Activated naive CD8-positive, alpha-beta T cell treated with anti-CD3 and anti-CD28 coated beads for 36 hours (primary cell): ENCODE data around the gene FGFBP3. TPM values are rescaled to one million over a fixed set of nuclear protein-coding genes. Genes with fewer than 3 reads are reported as not detected.

ENCODE experiments used
- total RNA-seq, 2 experiments: library from RNA; stranded (reverse); gene quantifications; one replicate each; pipeline ENCODE4 v1.2.3, GENCODE V29; 2021

The FGFBP3 gene
- total RNA-seq, 2 experiments from 2014 or later, result 3.6 to 3.9 TPM

Other genes starting within 250 kb of the FGFBP3 start
- gene TNKS2, start 111.1 kb downstream of the FGFBP3 start, total RNA-seq, result 10 to 100 TPM; 25.8 to 25.9 TPM
- 10 to 100 TPM; 53.9 to 58.6 TPM for gene BTAF1, start 14.3 kb upstream of the FGFBP3 start, total RNA-seq